A549 (cell line): ENCODE measurements around the gene SCO1.

ENCODE experiments used
- CTCF ChIP-seq: fragments of >200 bp; sonication (Bioruptor Twin); formaldehyde crosslinking; IDR thresholded peaks from 3 replicates; pipeline ENCODE4 v1.5.1; 2016
- EP300 ChIP-seq, 2 experiments: fragments of >200 bp; sonication (Bioruptor Twin); formaldehyde crosslinking; IDR thresholded peaks; 2 replicates in 1 of 2; 3 replicates in 1 of 2; pipeline ENCODE4 v1.6.1; 2016 to 2017
- JUNB ChIP-seq: fragments of >200 bp; sonication (Bioruptor Twin); formaldehyde crosslinking; IDR thresholded peaks from 2 replicates; pipeline ENCODE4 v1.6.1; 2016
- REST ChIP-seq: fragments of 200-600 bp; sonication (generic); IDR thresholded peaks from 2 replicates; pipeline ENCODE4 v1.6.1; 2016; ENCODE audit warnings: antibody characterized with exemption, mild to moderate bottlenecking, moderate library complexity

DNA sequence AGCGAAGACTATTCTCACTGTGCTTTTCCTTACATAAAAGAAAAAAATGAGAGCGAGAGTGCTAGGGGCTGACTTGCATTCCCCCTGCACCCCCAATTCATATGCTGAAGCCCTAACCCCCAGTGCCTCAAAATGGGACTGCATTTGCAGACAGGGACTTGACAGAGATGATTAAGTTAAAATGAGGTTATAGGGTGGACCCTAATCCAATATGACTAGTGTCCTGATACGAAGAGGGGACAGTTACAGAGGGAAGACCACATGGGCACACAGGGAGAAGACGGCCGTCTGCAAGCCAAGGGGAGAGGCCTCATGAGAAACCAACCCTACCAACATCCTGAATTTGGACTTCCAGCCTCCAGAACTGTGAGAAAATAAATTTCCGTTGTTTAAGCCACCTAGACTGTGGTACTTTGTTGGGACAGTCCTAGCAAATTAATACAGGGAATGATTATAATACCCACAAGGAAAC is 34.1 kb upstream of the SCO1 start:
- TF ChIP-seq CTCF: no peak
- TF ChIP-seq JUNB: no peak
- no peak for TF ChIP-seq REST
- no peak for TF ChIP-seq EP300 (IDR thresholded peaks at IDR 0.05)
